SK-N-SH treated with all-trans-retinoic acid at 6 μM for 48 hours (cell line): ENCODE results near the gene PARP8.

ENCODE experiments used
- CSDC2 ChIP-seq: fragments of 250-450 bp; sonication (Bioruptor Pico); IDR thresholded peaks from 2 replicates; pipeline ENCODE4 v1.5.0; 2020; ENCODE audit warnings: mild to moderate bottlenecking, moderate library complexity
- ISL1 ChIP-seq: fragments of 250-450 bp; sonication (Bioruptor Pico); IDR thresholded peaks from 2 replicates; pipeline ENCODE4 v2.1.2; 2022; ENCODE audit warnings: mild to moderate bottlenecking, moderate library complexity
- OSR1 ChIP-seq: fragments of 250-450 bp; sonication (Bioruptor Pico); IDR thresholded peaks from 2 replicates; pipeline ENCODE4 v1.8.0; 2022; ENCODE audit warnings: moderate library complexity, mild to moderate bottlenecking, inconsistent platforms
- RARB ChIP-seq: fragments of 250-450 bp; sonication (Bioruptor Pico); IDR thresholded peaks from 2 replicates; pipeline ENCODE4 v1.8.0; 2021; ENCODE audit warnings: mild to moderate bottlenecking, moderate library complexity
- ZC3H10 ChIP-seq: fragments of 250-450 bp; sonication (Bioruptor Pico); IDR thresholded peaks from 2 replicates; pipeline ENCODE4 v1.5.1; 2021; ENCODE audit warnings: mild to moderate bottlenecking, moderate library complexity
- ZNF70 ChIP-seq: fragments of 450-650 bp; formaldehyde crosslinking; IDR thresholded peaks from 2 replicates; pipeline ENCODE4 v1.5.0; 2020; ENCODE audit warnings: mild to moderate bottlenecking, moderate library complexity
- ZNF8 ChIP-seq: fragments of 450-650 bp; formaldehyde crosslinking; IDR thresholded peaks from 2 replicates; pipeline ENCODE4 v1.5.0; 2020; ENCODE audit warnings: mild to moderate bottlenecking, moderate library complexity
- TF ChIP-seq, protein P1 (sequence below): fragments of 250-450 bp; sonication (Bioruptor Pico); IDR thresholded peaks from 2 replicates; pipeline ENCODE4 v1.8.0; 2020; ENCODE audit warnings: mild to moderate bottlenecking, moderate library complexity, borderline replicate concordance
- TF ChIP-seq, protein P2 (sequence below): fragments of 250-450 bp; sonication (Bioruptor Pico); IDR thresholded peaks from 2 replicates; pipeline ENCODE4 v1.5.1; 2020; ENCODE audit warnings: low read depth, mild to moderate bottlenecking, moderate library complexity
- TF ChIP-seq, protein P3 (sequence below): fragments of 250-450 bp; sonication (Bioruptor Pico); IDR thresholded peaks from 2 replicates; pipeline ENCODE4 v1.8.0; 2021; ENCODE audit warnings: low read depth, mild to moderate bottlenecking, moderate library complexity, borderline replicate concordance

DNA sequence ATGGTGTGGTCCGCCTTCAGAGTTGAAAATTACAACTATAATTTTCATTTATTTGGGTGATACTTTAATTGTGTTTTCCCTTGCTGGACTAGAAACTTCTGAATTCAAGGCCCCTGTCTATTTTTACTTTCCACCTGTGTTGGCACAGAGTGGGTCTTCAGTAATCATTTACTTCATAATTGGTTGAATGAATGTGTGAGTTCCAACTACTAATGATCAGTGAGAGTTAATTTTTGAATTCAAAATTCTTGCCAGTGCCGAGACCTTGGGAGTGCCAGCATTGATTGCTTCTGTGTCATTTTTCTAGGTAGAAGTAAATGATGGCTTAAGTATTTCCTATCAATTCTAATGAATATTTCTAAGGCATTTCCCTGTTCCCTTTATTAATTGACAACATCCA lies 61.4 kb downstream of the PARP8 start:
- TF ChIP-seq, protein P1, sequence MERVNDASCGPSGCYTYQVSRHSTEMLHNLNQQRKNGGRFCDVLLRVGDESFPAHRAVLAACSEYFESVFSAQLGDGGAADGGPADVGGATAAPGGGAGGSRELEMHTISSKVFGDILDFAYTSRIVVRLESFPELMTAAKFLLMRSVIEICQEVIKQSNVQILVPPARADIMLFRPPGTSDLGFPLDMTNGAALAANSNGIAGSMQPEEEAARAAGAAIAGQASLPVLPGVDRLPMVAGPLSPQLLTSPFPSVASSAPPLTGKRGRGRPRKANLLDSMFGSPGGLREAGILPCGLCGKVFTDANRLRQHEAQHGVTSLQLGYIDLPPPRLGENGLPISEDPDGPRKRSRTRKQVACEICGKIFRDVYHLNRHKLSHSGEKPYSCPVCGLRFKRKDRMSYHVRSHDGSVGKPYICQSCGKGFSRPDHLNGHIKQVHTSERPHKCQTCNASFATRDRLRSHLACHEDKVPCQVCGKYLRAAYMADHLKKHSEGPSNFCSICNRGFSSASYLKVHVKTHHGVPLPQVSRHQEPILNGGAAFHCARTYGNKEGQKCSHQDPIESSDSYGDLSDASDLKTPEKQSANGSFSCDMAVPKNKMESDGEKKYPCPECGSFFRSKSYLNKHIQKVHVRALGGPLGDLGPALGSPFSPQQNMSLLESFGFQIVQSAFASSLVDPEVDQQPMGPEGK (CRISPR knock-in tag), result no peak
- TF ChIP-seq RARB (CRISPR knock-in tag), result no peak
- no peak for TF ChIP-seq CSDC2 (CRISPR knock-in tag)
- no peak for TF ChIP-seq ZC3H10 (CRISPR knock-in tag)
- TF ChIP-seq OSR1 (CRISPR knock-in tag), result no peak
- TF ChIP-seq, protein P2, sequence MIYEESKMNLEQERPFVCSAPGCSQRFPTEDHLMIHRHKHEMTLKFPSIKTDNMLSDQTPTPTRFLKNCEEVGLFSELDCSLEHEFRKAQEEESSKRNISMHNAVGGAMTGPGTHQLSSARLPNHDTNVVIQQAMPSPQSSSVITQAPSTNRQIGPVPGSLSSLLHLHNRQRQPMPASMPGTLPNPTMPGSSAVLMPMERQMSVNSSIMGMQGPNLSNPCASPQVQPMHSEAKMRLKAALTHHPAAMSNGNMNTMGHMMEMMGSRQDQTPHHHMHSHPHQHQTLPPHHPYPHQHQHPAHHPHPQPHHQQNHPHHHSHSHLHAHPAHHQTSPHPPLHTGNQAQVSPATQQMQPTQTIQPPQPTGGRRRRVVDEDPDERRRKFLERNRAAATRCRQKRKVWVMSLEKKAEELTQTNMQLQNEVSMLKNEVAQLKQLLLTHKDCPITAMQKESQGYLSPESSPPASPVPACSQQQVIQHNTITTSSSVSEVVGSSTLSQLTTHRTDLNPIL (CRISPR knock-in tag), result no peak
- TF ChIP-seq, protein P3, sequence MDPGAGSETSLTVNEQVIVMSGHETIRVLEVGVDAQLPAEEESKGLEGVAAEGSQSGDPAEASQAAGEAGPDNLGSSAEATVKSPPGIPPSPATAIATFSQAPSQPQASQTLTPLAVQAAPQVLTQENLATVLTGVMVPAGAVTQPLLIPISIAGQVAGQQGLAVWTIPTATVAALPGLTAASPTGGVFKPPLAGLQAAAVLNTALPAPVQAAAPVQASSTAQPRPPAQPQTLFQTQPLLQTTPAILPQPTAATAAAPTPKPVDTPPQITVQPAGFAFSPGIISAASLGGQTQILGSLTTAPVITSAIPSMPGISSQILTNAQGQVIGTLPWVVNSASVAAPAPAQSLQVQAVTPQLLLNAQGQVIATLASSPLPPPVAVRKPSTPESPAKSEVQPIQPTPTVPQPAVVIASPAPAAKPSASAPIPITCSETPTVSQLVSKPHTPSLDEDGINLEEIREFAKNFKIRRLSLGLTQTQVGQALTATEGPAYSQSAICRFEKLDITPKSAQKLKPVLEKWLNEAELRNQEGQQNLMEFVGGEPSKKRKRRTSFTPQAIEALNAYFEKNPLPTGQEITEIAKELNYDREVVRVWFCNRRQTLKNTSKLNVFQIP (CRISPR knock-in tag), result no peak
- no peak for TF ChIP-seq ZNF8 (CRISPR knock-in tag)
- TF ChIP-seq ISL1 (CRISPR knock-in tag), result no peak
- TF ChIP-seq ZNF70 (CRISPR knock-in tag), result no peak
